Body of pancreas (tissue), 4 donors: ENCODE measurements around the gene ZBTB14. TPM values are rescaled to one million over a fixed set of nuclear protein-coding genes. Genes with fewer than 3 reads are reported as not detected.

Experiments used
- ATAC-seq: fragments of 150-250 bp; one replicate; pipeline ENCODE4 v1.9.1; 2016
- DNase-seq, 4 donors: peaks; one replicate each; pipeline ENCODE4 v3.0.0-alpha.2; 2019
- H3K27ac ChIP-seq, 4 donors: fragments of 200-600 bp; sonication (generic); 1 replicate in 3 of 4; 2 replicates in 1 of 4; pipeline versions ENCODE4 v1.5.1 to v1.6.1; 2016 to 2019; ENCODE audit warnings: mild to moderate bottlenecking in 1 of 4, mixed read lengths in 1 of 4, moderate library complexity in 1 of 4
- H3K27me3 ChIP-seq, 2 donors: fragments of 200-600 bp; sonication (generic); one replicate each; pipeline ENCODE4 v1.6.0; 2016; ENCODE audit warnings: mild to moderate bottlenecking in 1 of 2
- H3K36me3 ChIP-seq, 2 donors: fragments of 200-600 bp; sonication (generic); replicated peaks in 1 of 2; 2 replicates each; pipeline ENCODE4 v1.5.1; 2016; ENCODE audit warnings: low read depth in 2 of 2; ENCODE audit not compliant: insufficient read depth in 1 of 2
- H3K4me1 ChIP-seq: fragments of 200-600 bp; sonication (generic); one replicate; pipeline ENCODE4 v1.6.0; 2016
- H3K4me3 ChIP-seq, 2 donors: fragments of 200-600 bp; sonication (generic); 1 replicate in 1 of 2; 2 replicates in 1 of 2; pipeline ENCODE4 v1.5.1; 2016 to 2019
- H3K9me3 ChIP-seq, 3 donors: fragments of 200-600 bp; sonication (generic); 1 replicate in 2 of 3; 2 replicates in 1 of 3; pipeline ENCODE4 v1.5.1; 2016
- POLR2A ChIP-seq, 3 donors: fragments of 450-650 bp; IDR thresholded peaks; one replicate each; pipeline ENCODE4 v1.6.1; 2016; ENCODE audit warnings: antibody characterized with exemption in 3 of 3, mild to moderate bottlenecking in 2 of 3
- WGBS, 2 donors: methylation state at CpG; one replicate each; pipeline ENCODE4 v1.1.5; 2017; 5-methylcytosine and 5-hydroxymethylcytosine counted together
- intact Hi-C: fragments of 100-400 bp; cut with DNase I; formaldehyde crosslinking; loops from one replicate; pipeline ENCODE4 v1.15.1; 2023
- total RNA-seq, 2 donors: library from RNA; depleted of rRNA; stranded (reverse); fragments of >200 nt; gene quantifications; one replicate each; pipeline ENCODE4 v1.1.0, GENCODE V29; 2016
- TF ChIP-seq, protein P1 (sequence below), 7 experiments: fragments of 450-650 bp in 4 of 7; fragments of 200-600 bp in 3 of 7; sonication (generic) in 3 of 7; IDR thresholded peaks; one replicate each; pipeline ENCODE4 v1.5.1; 2016 to 2019; ENCODE audit warnings: antibody characterized with exemption in 7 of 7

ZBTB14 gene
- total RNA-seq, 2 donors from 2014 or later: 12.2 to 15.6 TPM

DNA sequence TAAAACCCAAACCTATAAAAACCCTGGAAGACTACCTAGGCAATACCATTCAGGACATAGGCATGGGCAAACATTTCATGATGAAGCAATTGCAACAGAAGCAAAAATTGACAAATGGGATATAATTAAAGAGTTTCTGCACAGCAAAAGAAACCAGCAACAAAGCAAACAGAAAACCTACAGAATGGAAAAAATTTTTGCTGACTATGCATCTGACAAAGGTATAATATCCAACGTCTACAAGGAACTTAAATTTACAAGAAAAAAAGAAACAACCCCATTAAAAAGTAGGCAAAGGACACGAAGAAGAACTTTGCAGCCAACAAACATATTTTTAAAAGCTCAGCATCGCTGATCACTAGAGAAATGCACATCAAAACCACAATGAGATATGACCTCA is 28.8 kb downstream of the ZBTB14 start:
- H3K9me3 ChIP-seq: peaks cover 0 to 11% (median 0%) of the 10 kb centered on the region in 3 donors
- TF ChIP-seq, protein P1, sequence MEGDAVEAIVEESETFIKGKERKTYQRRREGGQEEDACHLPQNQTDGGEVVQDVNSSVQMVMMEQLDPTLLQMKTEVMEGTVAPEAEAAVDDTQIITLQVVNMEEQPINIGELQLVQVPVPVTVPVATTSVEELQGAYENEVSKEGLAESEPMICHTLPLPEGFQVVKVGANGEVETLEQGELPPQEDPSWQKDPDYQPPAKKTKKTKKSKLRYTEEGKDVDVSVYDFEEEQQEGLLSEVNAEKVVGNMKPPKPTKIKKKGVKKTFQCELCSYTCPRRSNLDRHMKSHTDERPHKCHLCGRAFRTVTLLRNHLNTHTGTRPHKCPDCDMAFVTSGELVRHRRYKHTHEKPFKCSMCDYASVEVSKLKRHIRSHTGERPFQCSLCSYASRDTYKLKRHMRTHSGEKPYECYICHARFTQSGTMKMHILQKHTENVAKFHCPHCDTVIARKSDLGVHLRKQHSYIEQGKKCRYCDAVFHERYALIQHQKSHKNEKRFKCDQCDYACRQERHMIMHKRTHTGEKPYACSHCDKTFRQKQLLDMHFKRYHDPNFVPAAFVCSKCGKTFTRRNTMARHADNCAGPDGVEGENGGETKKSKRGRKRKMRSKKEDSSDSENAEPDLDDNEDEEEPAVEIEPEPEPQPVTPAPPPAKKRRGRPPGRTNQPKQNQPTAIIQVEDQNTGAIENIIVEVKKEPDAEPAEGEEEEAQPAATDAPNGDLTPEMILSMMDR (IDR thresholded peaks at IDR 0.05): no peak
- no peak for TF ChIP-seq POLR2A (IDR thresholded peaks at IDR 0.05)
- 55 to 64% methylated on average over 3 of the region's 3 CpGs for WGBS, 2 donors
- ATAC-seq: no peak
- no peaks in the 10 kb centered on the region for H3K4me1 ChIP-seq
- DNase-seq: no peak
- no peak overlapping the region for H3K4me3 ChIP-seq
- no peaks in the 10 kb centered on the region for H3K27me3 ChIP-seq
- intact Hi-C loops: no loop called here
- H3K36me3 ChIP-seq: no peaks in the 10 kb centered on the region
- no peak overlapping the region for H3K27ac ChIP-seq

DNA sequence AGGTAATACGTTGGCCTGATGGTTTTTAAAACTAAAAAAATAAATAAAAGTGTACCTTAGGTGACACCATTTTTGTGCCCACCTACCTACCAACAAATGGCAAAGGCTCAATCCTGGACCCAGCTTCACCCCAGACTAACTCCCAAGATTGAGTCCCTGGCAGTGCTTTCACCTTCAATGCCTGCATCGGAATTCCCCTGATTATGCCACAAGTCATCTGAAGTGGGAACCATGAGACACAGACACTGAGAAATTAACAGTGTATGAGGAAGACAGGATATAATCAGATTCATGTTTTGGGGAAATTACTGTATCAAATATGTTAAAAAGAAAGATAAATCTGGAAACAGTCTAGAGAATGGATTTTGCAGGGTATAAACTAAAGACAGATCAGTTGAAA is 41.6 kb downstream of the ZBTB14 start:
- no peak for TF ChIP-seq POLR2A (IDR thresholded peaks at IDR 0.05)
- TF ChIP-seq, protein P1 (IDR thresholded peaks at IDR 0.05): no peak
- no peak for DNase-seq
- 60 to 67% methylated on average over 2 of the region's 2 CpGs for WGBS, 2 donors
- intact Hi-C loops: no loop called here
- H3K4me3 ChIP-seq: no peak overlapping the region
- H3K27ac ChIP-seq: no peak overlapping the region
- no peaks in the 10 kb centered on the region for H3K36me3 ChIP-seq
- no peaks in the 10 kb centered on the region for H3K4me1 ChIP-seq
- ATAC-seq: no peak
- no peaks in the 10 kb centered on the region for H3K9me3 ChIP-seq
- no peaks in the 10 kb centered on the region for H3K27me3 ChIP-seq

DNA sequence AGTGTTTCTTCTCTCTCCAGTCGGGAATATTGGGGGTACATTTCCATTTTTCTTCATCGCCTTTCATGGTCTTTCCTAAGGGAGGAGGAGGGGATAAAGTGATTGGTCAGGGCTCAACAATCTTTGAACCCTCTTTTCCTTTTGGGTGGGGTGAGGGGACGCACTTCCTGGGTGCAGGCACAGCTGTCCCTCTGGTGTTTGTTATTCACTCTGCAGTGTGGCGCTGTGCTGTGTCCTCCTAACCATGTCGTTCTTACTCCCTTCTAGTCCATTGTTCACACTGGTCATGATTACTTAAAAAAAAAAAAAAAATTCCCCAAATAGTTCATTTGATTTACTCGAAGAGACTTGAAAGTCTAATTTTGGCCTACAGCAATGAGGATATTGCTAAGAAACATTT is 44.4 kb downstream of the ZBTB14 start:
- WGBS, 2 donors: 70 to 73% methylated on average over 6 of the region's 6 CpGs

DNA sequence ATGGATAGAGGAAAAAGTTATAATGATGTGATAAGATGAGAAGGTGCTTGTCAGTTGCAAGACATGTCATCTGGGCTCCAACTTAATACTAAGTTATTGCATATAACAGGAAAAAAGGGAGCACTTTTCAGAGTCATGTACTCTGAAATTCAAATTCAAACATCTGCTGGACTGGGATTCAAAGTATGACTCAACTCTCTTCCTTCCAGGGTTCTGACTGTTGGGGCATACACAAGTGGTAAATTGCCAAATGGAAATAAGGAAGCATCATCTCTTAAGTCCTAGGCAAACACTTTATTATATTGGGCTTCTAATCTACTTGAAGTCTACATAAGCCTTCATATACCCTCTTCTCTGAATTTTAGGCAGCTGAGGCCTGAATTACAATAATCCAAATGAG is 44.9 kb downstream of the ZBTB14 start:
- ATAC-seq: no peak
- H3K4me1 ChIP-seq: no peaks in the 10 kb centered on the region
- H3K27me3 ChIP-seq: no peaks in the 10 kb centered on the region
- TF ChIP-seq POLR2A (IDR thresholded peaks at IDR 0.05): no peak
- TF ChIP-seq, protein P1 (IDR thresholded peaks at IDR 0.05): no peak
- H3K4me3 ChIP-seq: no peak overlapping the region
- no peaks in the 10 kb centered on the region for H3K36me3 ChIP-seq
- H3K27ac ChIP-seq: no peak overlapping the region
- no peak for DNase-seq
- H3K9me3 ChIP-seq: no peaks in the 10 kb centered on the region
- intact Hi-C loops: no loop called here

More for the DNA sequence above, 44.4 kb downstream of the ZBTB14 start:
- no peak for DNase-seq
- no peaks in the 10 kb centered on the region for H3K9me3 ChIP-seq
- H3K36me3 ChIP-seq: no peaks in the 10 kb centered on the region
- H3K27ac ChIP-seq: no peak overlapping the region
- H3K27me3 ChIP-seq: no peaks in the 10 kb centered on the region
- no peaks in the 10 kb centered on the region for H3K4me1 ChIP-seq
- TF ChIP-seq POLR2A (IDR thresholded peaks at IDR 0.05): no peak
- TF ChIP-seq, protein P1 (IDR thresholded peaks at IDR 0.05): no peak
- H3K4me3 ChIP-seq: no peak overlapping the region
- intact Hi-C loops: no loop called here
- ATAC-seq: no peak

DNA sequence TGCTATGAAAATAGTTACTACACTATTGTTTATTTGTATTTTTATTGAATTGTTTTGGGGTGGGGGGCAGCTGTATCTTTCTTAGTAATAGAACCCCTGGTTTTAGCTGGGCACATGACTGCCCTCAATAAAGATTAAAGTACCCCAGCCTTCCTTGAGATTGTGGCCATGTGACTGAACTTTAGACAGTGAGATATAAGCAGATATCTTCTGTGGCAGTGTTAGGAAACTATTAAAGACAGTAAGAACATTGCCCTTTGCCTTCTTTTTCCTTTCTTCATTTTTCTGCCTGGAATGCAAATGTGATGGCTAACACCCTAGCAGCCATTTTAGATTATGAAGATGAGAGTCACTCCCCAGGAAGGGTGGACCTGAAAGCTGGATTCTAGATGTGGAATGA is 50.6 kb downstream of the ZBTB14 start:
- H3K27ac ChIP-seq: no peak overlapping the region
- H3K4me3 ChIP-seq: no peak overlapping the region
- intact Hi-C loops: no loop called here
- H3K9me3 ChIP-seq: no peaks in the 10 kb centered on the region
- H3K4me1 ChIP-seq: peaks cover 18% of the 10 kb centered on the region
- DNase-seq (no peak), ATAC-seq (no peak)
- TF ChIP-seq, protein P1 (IDR thresholded peaks at IDR 0.05): no peak
- H3K27me3 ChIP-seq: no peaks in the 10 kb centered on the region
- H3K36me3 ChIP-seq: peaks cover 3 to 6% of the 10 kb centered on the region in 2 donors
